Neural cell (in vitro differentiated cells): ENCODE data around the gene HOXC12. TPM values are rescaled to one million over a fixed set of nuclear protein-coding genes. Genes with fewer than 3 reads are reported as not detected.

ENCODE experiments used
- H2AFZ ChIP-seq: fragments of 200-600, 300-800 bp; sonication (generic), shearing (Covaris generic); 2 replicates; pipeline ENCODE4 v1.6.0; 2014; ENCODE audit warnings: low read depth, mild to moderate bottlenecking, antibody characterized with exemption, low read length, moderate library complexity
- H3F3A ChIP-seq: fragments of 200-600 bp; shearing (Covaris generic); 2 replicates; pipeline ENCODE4 v1.6.1; 2016; ENCODE audit warnings: mild to moderate bottlenecking, moderate library complexity, mixed read lengths, antibody characterized with exemption, low read length; ENCODE audit not compliant: insufficient read depth, poor library complexity, severe bottlenecking
- H3K27ac ChIP-seq: fragments of 200-600, 300-800 bp; sonication (generic), shearing (Covaris generic); 2 replicates; pipeline ENCODE4 v1.5.1; 2014; ENCODE audit warnings: mild to moderate bottlenecking, low read length, moderate library complexity
- H3K27me3 ChIP-seq: fragments of 300-800, 200-600 bp; sonication (generic), shearing (Covaris generic); 2 replicates; pipeline ENCODE4 v1.6.0; 2014; ENCODE audit warnings: mild to moderate bottlenecking, low read depth, low read length, moderate library complexity; ENCODE audit not compliant: insufficient read depth
- H3K36me3 ChIP-seq: fragments of 300-800, 200-600 bp; sonication (generic), shearing (Covaris generic); 2 replicates; pipeline ENCODE4 v1.5.1; 2014; ENCODE audit warnings: mild to moderate bottlenecking, antibody characterized with exemption, low read length, moderate library complexity; ENCODE audit not compliant: insufficient read depth
- H3K4me2 ChIP-seq: fragments of 300-800, 200-600 bp; sonication (generic), shearing (Covaris generic); 2 replicates; pipeline ENCODE4 v1.6.0; 2014; ENCODE audit warnings: mild to moderate bottlenecking, low read length
- H3K4me3 ChIP-seq: fragments of 300-800, 200-600 bp; sonication (generic), shearing (Covaris generic); 2 replicates; pipeline ENCODE4 v1.5.1; 2014; ENCODE audit warnings: mild to moderate bottlenecking, low read length, moderate library complexity
- H3K79me2 ChIP-seq: fragments of 200-600 bp; shearing (Covaris generic); replicated peaks from 2 replicates; pipeline ENCODE4 v1.6.0; 2014; ENCODE audit warnings: mild to moderate bottlenecking, low read length, moderate library complexity; ENCODE audit not compliant: insufficient read depth
- H3K9ac ChIP-seq: fragments of 300-800, 200-600 bp; sonication (generic), shearing (Covaris generic); 2 replicates; pipeline ENCODE4 v1.6.1; 2016; ENCODE audit warnings: mild to moderate bottlenecking, low read length, mixed read lengths
- H3K9me2 ChIP-seq: fragments of 200-600 bp; shearing (Covaris generic); 2 replicates; pipeline ENCODE4 v1.6.1; 2016; ENCODE audit warnings: mild to moderate bottlenecking, low read length, mixed read lengths; ENCODE audit not compliant: insufficient read depth
- H3K9me3 ChIP-seq: fragments of 200-600, 300-800 bp; sonication (generic), shearing (Covaris generic); 2 replicates; pipeline ENCODE4 v1.6.1; 2016; ENCODE audit warnings: mild to moderate bottlenecking, mixed run types, low read length, moderate library complexity, mixed read lengths
- H4K20me1 ChIP-seq: fragments of 200-600 bp; shearing (Covaris generic); 2 replicates; pipeline ENCODE4 v1.6.1; 2016; ENCODE audit warnings: mild to moderate bottlenecking, mixed run types; ENCODE audit not compliant: insufficient read depth
- EP300 ChIP-seq: fragments of 450-650 bp; conservative IDR thresholded peaks from 2 replicates; pipeline ENCODE4 v1.6.1; 2014; ENCODE audit warnings: antibody characterized with exemption, mild to moderate bottlenecking, moderate library complexity; ENCODE audit not compliant: poor library complexity, severe bottlenecking
- EZH2 ChIP-seq: fragments of 200-600, 300-800 bp; shearing (Covaris generic), sonication (generic); IDR thresholded peaks from 2 replicates; pipeline ENCODE4 v1.6.1; 2014; ENCODE audit warnings: antibody characterized with exemption, low read length, borderline replicate concordance, mild to moderate bottlenecking; ENCODE audit not compliant: insufficient read depth, poor library complexity, severe bottlenecking
- MXI1 ChIP-seq: fragments of 450-650 bp; conservative IDR thresholded peaks from 2 replicates; pipeline ENCODE4 v1.6.1; 2014; ENCODE audit warnings: antibody characterized with exemption, mild to moderate bottlenecking; ENCODE audit not compliant: poor library complexity, severe bottlenecking
- POLR2AphosphoS5 ChIP-seq: IDR thresholded peaks from 2 replicates; pipeline ENCODE4 v1.6.1; 2012
- RAD21 ChIP-seq: fragments of 450-650 bp; conservative IDR thresholded peaks from 2 replicates; pipeline ENCODE4 v1.6.1; 2014; ENCODE audit warnings: antibody characterized with exemption, mild to moderate bottlenecking, moderate library complexity
- SMC3 ChIP-seq: fragments of 450-650 bp; conservative IDR thresholded peaks from 2 replicates; pipeline ENCODE4 v1.6.1; 2014; ENCODE audit warnings: antibody characterized with exemption, mild to moderate bottlenecking, moderate library complexity; ENCODE audit not compliant: poor library complexity
- polyA plus RNA-seq: library from polyadenylated mRNA; depleted of rRNA; stranded (reverse); fragments of >200 nt; gene quantifications from 2 replicates; pipeline ENCODE4 v1.2.3, GENCODE V29; 2014
- TF ChIP-seq, protein P1 (sequence below): fragments of 450-650 bp; IDR thresholded peaks from 2 replicates; pipeline ENCODE4 v1.5.1; 2014; ENCODE audit warnings: antibody characterized with exemption, mild to moderate bottlenecking, moderate library complexity; ENCODE audit not compliant: poor library complexity, severe bottlenecking
- TF ChIP-seq, protein P2 (sequence below): IDR thresholded peaks from 2 replicates; pipeline ENCODE4 v1.6.1; 2012; ENCODE audit warnings: borderline replicate concordance

The HOXC12 gene
- polyA plus RNA-seq, 1 donor from 2014 or later, result not detected

DNA sequence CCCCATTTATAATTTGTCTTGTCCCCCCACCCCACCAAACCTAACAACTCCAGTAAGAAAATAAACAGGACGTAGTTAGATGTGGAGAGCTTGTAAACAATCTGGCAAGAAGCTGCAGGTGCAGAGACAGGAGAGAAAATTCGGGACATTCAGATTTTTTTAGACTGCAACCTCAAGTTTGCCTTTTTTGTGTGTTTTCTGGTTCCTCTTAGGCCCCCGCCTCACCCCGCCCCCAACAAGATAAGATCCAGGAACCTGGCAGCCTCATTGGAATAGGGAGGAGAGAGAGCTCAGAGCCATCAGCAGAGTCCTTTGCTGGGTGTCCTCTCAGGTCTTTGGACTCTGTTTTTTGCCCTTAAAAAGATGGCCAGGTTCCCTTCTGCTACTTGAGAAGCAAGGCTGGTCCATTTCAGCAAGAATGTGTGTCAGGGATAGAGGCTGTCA, 33.1 kb downstream of the HOXC12 start:
- Histone ChIP-seq H3K27ac (no peak overlapping the region), H3K79me2 (no peaks in the 10 kb centered on the region), H3K9ac (no peak overlapping the region), H2AFZ (no peak overlapping the region), H3K36me3 (no peaks in the 10 kb centered on the region), H3K4me3 (no peak overlapping the region), H3K9me2 (no peaks in the 10 kb centered on the region), H3K9me3 (no peaks in the 10 kb centered on the region), H3K27me3 (peaks cover 100% of the 10 kb centered on the region), H4K20me1 (no peaks in the 10 kb centered on the region), H3K4me2 (no peak overlapping the region), H3F3A (no peaks in the 10 kb centered on the region)
- TF ChIP-seq, protein P1, sequence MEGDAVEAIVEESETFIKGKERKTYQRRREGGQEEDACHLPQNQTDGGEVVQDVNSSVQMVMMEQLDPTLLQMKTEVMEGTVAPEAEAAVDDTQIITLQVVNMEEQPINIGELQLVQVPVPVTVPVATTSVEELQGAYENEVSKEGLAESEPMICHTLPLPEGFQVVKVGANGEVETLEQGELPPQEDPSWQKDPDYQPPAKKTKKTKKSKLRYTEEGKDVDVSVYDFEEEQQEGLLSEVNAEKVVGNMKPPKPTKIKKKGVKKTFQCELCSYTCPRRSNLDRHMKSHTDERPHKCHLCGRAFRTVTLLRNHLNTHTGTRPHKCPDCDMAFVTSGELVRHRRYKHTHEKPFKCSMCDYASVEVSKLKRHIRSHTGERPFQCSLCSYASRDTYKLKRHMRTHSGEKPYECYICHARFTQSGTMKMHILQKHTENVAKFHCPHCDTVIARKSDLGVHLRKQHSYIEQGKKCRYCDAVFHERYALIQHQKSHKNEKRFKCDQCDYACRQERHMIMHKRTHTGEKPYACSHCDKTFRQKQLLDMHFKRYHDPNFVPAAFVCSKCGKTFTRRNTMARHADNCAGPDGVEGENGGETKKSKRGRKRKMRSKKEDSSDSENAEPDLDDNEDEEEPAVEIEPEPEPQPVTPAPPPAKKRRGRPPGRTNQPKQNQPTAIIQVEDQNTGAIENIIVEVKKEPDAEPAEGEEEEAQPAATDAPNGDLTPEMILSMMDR, result no peak
- TF ChIP-seq RAD21 (no peak), EP300 (no peak), MXI1 (no peak), EZH2 (no peak), SMC3 (no peak)
- TF ChIP-seq, protein P2, sequence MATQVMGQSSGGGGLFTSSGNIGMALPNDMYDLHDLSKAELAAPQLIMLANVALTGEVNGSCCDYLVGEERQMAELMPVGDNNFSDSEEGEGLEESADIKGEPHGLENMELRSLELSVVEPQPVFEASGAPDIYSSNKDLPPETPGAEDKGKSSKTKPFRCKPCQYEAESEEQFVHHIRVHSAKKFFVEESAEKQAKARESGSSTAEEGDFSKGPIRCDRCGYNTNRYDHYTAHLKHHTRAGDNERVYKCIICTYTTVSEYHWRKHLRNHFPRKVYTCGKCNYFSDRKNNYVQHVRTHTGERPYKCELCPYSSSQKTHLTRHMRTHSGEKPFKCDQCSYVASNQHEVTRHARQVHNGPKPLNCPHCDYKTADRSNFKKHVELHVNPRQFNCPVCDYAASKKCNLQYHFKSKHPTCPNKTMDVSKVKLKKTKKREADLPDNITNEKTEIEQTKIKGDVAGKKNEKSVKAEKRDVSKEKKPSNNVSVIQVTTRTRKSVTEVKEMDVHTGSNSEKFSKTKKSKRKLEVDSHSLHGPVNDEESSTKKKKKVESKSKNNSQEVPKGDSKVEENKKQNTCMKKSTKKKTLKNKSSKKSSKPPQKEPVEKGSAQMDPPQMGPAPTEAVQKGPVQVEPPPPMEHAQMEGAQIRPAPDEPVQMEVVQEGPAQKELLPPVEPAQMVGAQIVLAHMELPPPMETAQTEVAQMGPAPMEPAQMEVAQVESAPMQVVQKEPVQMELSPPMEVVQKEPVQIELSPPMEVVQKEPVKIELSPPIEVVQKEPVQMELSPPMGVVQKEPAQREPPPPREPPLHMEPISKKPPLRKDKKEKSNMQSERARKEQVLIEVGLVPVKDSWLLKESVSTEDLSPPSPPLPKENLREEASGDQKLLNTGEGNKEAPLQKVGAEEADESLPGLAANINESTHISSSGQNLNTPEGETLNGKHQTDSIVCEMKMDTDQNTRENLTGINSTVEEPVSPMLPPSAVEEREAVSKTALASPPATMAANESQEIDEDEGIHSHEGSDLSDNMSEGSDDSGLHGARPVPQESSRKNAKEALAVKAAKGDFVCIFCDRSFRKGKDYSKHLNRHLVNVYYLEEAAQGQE, result no peak

DNA sequence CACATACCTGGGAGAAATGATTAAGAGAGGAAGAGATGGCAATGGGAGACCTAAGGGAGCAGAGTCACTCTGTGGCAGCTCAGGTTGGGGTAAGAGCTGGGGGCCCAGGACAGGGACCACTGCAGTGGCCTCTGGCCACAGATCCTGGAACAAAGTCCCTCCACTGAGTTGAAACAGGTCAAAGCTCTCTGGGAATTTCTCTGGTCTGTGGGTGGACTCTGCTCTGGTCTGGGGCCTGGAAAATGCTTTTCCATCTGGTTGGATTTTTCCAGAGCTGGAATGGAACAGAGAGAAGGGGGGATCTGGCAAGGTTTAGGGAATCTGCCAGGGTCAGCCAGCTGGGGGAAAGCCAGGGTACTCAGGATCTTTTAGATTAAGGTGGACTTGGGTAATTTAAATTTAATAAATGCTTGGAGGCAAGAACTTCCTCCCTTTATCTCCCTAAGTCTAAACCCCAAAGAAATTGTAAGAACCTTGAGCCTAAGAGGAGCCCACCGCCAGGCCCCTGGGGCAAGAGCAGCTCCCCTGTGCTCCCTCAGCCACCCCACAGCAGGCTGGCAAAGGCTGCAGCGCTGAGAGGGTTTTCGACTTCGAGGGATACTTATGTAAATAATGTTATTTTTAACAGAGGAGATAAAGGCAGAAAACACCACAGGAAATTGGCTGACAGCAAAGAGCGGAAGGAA, 34.0 kb downstream of the HOXC12 start:
- H3K4me3 ChIP-seq, result no peak overlapping the region
- H3K27me3 ChIP-seq, result peaks cover 100% of the 10 kb centered on the region
- H3K36me3 ChIP-seq, result no peaks in the 10 kb centered on the region
- H3K9me2 ChIP-seq, result no peaks in the 10 kb centered on the region
- H2AFZ ChIP-seq, result no peak overlapping the region
- H3F3A ChIP-seq, result no peaks in the 10 kb centered on the region
- no peak overlapping the region for H3K9ac ChIP-seq
- no peaks in the 10 kb centered on the region for H4K20me1 ChIP-seq
- H3K4me2 ChIP-seq, result no peak overlapping the region
- no peak overlapping the region for H3K27ac ChIP-seq
- H3K9me3 ChIP-seq, result no peaks in the 10 kb centered on the region
- no peak for TF ChIP-seq RAD21
- TF ChIP-seq, protein P2, result no peak
- TF ChIP-seq, protein P1, result no peak
- no peak for TF ChIP-seq EZH2
- TF ChIP-seq POLR2AphosphoS5, result no peak
- no peak for TF ChIP-seq MXI1
- no peak for TF ChIP-seq SMC3
- no peaks in the 10 kb centered on the region for H3K79me2 ChIP-seq
